ENCODE results near the gene TLK2.
"Not testable (repeated sequence)": the region's sequence is repeated elsewhere in the genome, so short reads cannot be mapped to it uniquely, and the experiment has no call there.

GRCh38 chr17:62496344-62496743, 17.7 kb downstream of the TLK2 start:
- TF ChIP-seq POLR2AphosphoS5 (IDR thresholded peaks at IDR 0.05); EZH2 (IDR thresholded peaks at IDR 0.05; ENCODE audit: borderline replicate concordance, insufficient read depth, low read length, poor library complexity, severe bottlenecking); SMC3 (conservative IDR thresholded peaks at IDR 0.05; ENCODE audit: poor library complexity); RAD21 (conservative IDR thresholded peaks at IDR 0.05); TAF1 (IDR thresholded peaks at IDR 0.05; ENCODE audit: low read depth): not testable (repeated sequence)
- TF ChIP-seq, protein P1, sequence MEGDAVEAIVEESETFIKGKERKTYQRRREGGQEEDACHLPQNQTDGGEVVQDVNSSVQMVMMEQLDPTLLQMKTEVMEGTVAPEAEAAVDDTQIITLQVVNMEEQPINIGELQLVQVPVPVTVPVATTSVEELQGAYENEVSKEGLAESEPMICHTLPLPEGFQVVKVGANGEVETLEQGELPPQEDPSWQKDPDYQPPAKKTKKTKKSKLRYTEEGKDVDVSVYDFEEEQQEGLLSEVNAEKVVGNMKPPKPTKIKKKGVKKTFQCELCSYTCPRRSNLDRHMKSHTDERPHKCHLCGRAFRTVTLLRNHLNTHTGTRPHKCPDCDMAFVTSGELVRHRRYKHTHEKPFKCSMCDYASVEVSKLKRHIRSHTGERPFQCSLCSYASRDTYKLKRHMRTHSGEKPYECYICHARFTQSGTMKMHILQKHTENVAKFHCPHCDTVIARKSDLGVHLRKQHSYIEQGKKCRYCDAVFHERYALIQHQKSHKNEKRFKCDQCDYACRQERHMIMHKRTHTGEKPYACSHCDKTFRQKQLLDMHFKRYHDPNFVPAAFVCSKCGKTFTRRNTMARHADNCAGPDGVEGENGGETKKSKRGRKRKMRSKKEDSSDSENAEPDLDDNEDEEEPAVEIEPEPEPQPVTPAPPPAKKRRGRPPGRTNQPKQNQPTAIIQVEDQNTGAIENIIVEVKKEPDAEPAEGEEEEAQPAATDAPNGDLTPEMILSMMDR (IDR thresholded peaks at IDR 0.05; ENCODE audit: poor library complexity, severe bottlenecking), result not testable (repeated sequence)

Data from neural cell (in vitro differentiated cells).